ENCODE data around the gene SH3RF1.

- no peak for TF ChIP-seq CTCF (IDR thresholded peaks at IDR 0.05)
- TF ChIP-seq POLR2A (IDR thresholded peaks at IDR 0.05): no peak
- no peak for TF ChIP-seq POLR2AphosphoS5 (IDR thresholded peaks at IDR 0.05)
- TF ChIP-seq EP300 (IDR thresholded peaks at IDR 0.05): no peak
Measured at GRCh38 chr4:169163495-169163894, 107.3 kb downstream of the SH3RF1 start.
